Neural cell (in vitro differentiated cells): ENCODE data around the gene SVOP.

Experiments used
- EP300 ChIP-seq: fragments of 450-650 bp; conservative IDR thresholded peaks from 2 replicates; pipeline ENCODE4 v1.6.1; 2014; ENCODE audit warnings: antibody characterized with exemption, mild to moderate bottlenecking, moderate library complexity; ENCODE audit not compliant: poor library complexity, severe bottlenecking
- EZH2 ChIP-seq: fragments of 200-600, 300-800 bp; shearing (Covaris generic), sonication (generic); IDR thresholded peaks from 2 replicates; pipeline ENCODE4 v1.6.1; 2014; ENCODE audit warnings: antibody characterized with exemption, low read length, borderline replicate concordance, mild to moderate bottlenecking; ENCODE audit not compliant: insufficient read depth, poor library complexity, severe bottlenecking
- MXI1 ChIP-seq: fragments of 450-650 bp; conservative IDR thresholded peaks from 2 replicates; pipeline ENCODE4 v1.6.1; 2014; ENCODE audit warnings: antibody characterized with exemption, mild to moderate bottlenecking; ENCODE audit not compliant: poor library complexity, severe bottlenecking
- POLR2AphosphoS5 ChIP-seq: IDR thresholded peaks from 2 replicates; pipeline ENCODE4 v1.6.1; 2012
- RAD21 ChIP-seq: fragments of 450-650 bp; conservative IDR thresholded peaks from 2 replicates; pipeline ENCODE4 v1.6.1; 2014; ENCODE audit warnings: antibody characterized with exemption, mild to moderate bottlenecking, moderate library complexity
- SMC3 ChIP-seq: fragments of 450-650 bp; conservative IDR thresholded peaks from 2 replicates; pipeline ENCODE4 v1.6.1; 2014; ENCODE audit warnings: antibody characterized with exemption, mild to moderate bottlenecking, moderate library complexity; ENCODE audit not compliant: poor library complexity
- TAF1 ChIP-seq: IDR thresholded peaks from 2 replicates; pipeline ENCODE4 v1.6.1; 2012; ENCODE audit warnings: low read depth
- TF ChIP-seq, protein P1 (sequence below): fragments of 450-650 bp; IDR thresholded peaks from 2 replicates; pipeline ENCODE4 v1.5.1; 2014; ENCODE audit warnings: antibody characterized with exemption, mild to moderate bottlenecking, moderate library complexity; ENCODE audit not compliant: poor library complexity, severe bottlenecking
- TF ChIP-seq, protein P2 (sequence below): IDR thresholded peaks from 2 replicates; pipeline ENCODE4 v1.6.1; 2012; ENCODE audit warnings: borderline replicate concordance

DNA sequence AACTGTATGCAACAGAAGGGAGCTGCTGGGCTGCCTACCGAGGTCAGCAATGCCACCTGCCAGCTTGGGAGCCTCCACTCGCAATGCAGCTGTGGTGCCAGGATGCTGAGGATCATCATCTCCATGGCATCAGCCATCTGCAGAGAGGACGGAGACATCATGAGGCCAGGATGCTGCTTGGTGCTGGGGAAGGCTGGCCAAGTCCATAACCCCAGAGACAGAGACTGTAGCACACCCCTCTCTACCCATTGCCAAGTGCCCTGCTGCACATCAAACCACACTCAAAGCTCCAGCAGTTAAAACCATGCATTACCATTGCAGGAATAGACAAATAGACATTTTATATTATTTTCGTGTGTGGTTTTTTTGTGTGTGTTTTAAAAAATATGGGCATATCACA, 43.5 kb downstream of the SVOP start:
- TF ChIP-seq, protein P1, sequence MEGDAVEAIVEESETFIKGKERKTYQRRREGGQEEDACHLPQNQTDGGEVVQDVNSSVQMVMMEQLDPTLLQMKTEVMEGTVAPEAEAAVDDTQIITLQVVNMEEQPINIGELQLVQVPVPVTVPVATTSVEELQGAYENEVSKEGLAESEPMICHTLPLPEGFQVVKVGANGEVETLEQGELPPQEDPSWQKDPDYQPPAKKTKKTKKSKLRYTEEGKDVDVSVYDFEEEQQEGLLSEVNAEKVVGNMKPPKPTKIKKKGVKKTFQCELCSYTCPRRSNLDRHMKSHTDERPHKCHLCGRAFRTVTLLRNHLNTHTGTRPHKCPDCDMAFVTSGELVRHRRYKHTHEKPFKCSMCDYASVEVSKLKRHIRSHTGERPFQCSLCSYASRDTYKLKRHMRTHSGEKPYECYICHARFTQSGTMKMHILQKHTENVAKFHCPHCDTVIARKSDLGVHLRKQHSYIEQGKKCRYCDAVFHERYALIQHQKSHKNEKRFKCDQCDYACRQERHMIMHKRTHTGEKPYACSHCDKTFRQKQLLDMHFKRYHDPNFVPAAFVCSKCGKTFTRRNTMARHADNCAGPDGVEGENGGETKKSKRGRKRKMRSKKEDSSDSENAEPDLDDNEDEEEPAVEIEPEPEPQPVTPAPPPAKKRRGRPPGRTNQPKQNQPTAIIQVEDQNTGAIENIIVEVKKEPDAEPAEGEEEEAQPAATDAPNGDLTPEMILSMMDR, result no peak
- TF ChIP-seq MXI1 (no peak), SMC3 (no peak), EZH2 (no peak), EP300 (no peak), TAF1 (no peak), RAD21 (no peak), POLR2AphosphoS5 (no peak)
- TF ChIP-seq, protein P2, sequence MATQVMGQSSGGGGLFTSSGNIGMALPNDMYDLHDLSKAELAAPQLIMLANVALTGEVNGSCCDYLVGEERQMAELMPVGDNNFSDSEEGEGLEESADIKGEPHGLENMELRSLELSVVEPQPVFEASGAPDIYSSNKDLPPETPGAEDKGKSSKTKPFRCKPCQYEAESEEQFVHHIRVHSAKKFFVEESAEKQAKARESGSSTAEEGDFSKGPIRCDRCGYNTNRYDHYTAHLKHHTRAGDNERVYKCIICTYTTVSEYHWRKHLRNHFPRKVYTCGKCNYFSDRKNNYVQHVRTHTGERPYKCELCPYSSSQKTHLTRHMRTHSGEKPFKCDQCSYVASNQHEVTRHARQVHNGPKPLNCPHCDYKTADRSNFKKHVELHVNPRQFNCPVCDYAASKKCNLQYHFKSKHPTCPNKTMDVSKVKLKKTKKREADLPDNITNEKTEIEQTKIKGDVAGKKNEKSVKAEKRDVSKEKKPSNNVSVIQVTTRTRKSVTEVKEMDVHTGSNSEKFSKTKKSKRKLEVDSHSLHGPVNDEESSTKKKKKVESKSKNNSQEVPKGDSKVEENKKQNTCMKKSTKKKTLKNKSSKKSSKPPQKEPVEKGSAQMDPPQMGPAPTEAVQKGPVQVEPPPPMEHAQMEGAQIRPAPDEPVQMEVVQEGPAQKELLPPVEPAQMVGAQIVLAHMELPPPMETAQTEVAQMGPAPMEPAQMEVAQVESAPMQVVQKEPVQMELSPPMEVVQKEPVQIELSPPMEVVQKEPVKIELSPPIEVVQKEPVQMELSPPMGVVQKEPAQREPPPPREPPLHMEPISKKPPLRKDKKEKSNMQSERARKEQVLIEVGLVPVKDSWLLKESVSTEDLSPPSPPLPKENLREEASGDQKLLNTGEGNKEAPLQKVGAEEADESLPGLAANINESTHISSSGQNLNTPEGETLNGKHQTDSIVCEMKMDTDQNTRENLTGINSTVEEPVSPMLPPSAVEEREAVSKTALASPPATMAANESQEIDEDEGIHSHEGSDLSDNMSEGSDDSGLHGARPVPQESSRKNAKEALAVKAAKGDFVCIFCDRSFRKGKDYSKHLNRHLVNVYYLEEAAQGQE, result no peak
